Adipocyte (in vitro differentiated cells): ENCODE measurements around the gene COG3.

Experiments used
- DNase-seq: peaks from one replicate; pipeline ENCODE4 v3.0.0-alpha.2; 2015; ENCODE audit warnings: low read depth
- H3K27me3 ChIP-seq: replicated peaks from 2 replicates; pipeline ENCODE4 v1.7.0; 2013; ENCODE audit warnings: mild to moderate bottlenecking, low read length, moderate library complexity; ENCODE audit not compliant: control insufficient read depth, insufficient read depth
- H3K36me3 ChIP-seq: 2 replicates; pipeline ENCODE4 v1.7.0; 2013; ENCODE audit warnings: low read length, mild to moderate bottlenecking, moderate library complexity; ENCODE audit not compliant: control insufficient read depth, insufficient read depth, severe bottlenecking
- H3K4me1 ChIP-seq: 2 replicates; pipeline ENCODE4 v1.7.0; 2013; ENCODE audit warnings: mild to moderate bottlenecking, low read length, moderate library complexity; ENCODE audit not compliant: control insufficient read depth, insufficient read depth
- H3K4me3 ChIP-seq: 2 replicates; pipeline ENCODE4 v1.7.0; 2013; ENCODE audit warnings: mild to moderate bottlenecking, low read length, moderate library complexity
- H3K9ac ChIP-seq: 2 replicates; pipeline ENCODE4 v1.7.0; 2013; ENCODE audit warnings: mild to moderate bottlenecking, low read length, moderate library complexity
- H3K9me3 ChIP-seq: 2 replicates; pipeline ENCODE4 v1.7.0; 2013; ENCODE audit warnings: mild to moderate bottlenecking, low read length, moderate library complexity; ENCODE audit not compliant: control insufficient read depth

Gene COG3

GRCh38 chr13:45481688-45482087 is 16.9 kb downstream of the COG3 start:
- Histone ChIP-seq H3K36me3 (peaks cover 58% of the 10 kb centered on the region), H3K9ac (no peak overlapping the region), H3K4me1 (peaks cover 4% of the 10 kb centered on the region), H3K4me3 (no peak overlapping the region), H3K9me3 (no peaks in the 10 kb centered on the region), H3K27me3 (no peaks in the 10 kb centered on the region)
- DNase-seq, result no peak

- no peak overlapping the region for H3K9ac ChIP-seq
- peaks cover 4% of the 10 kb centered on the region for H3K4me1 ChIP-seq
- H3K27me3 ChIP-seq, result no peaks in the 10 kb centered on the region
- DNase-seq, result no peak
- no peak overlapping the region for H3K4me3 ChIP-seq
- H3K36me3 ChIP-seq, result peaks cover 61% of the 10 kb centered on the region
- H3K9me3 ChIP-seq, result no peaks in the 10 kb centered on the region
Measured at GRCh38 chr13:45482571-45483173, 17.9 kb downstream of the COG3 start.

GRCh38 chr13:45487604-45488003 is 22.9 kb downstream of the COG3 start:
- H3K9me3 ChIP-seq, result no peaks in the 10 kb centered on the region
- peaks cover 66% of the 10 kb centered on the region for H3K36me3 ChIP-seq
- no peak overlapping the region for H3K9ac ChIP-seq

GRCh38 chr13:45490068-45490467 is 25.3 kb downstream of the COG3 start:
- Histone ChIP-seq H3K36me3 (peaks cover 67% of the 10 kb centered on the region), H3K9ac (no peak overlapping the region), H3K4me3 (no peak overlapping the region), H3K9me3 (no peaks in the 10 kb centered on the region), H3K4me1 (peaks cover 9% of the 10 kb centered on the region), H3K27me3 (no peaks in the 10 kb centered on the region)
- DNase-seq, result no peak

More at GRCh38 chr13:45487604-45488003, 22.9 kb downstream of the COG3 start:
- Histone ChIP-seq H3K4me3 (no peak overlapping the region), H3K27me3 (no peaks in the 10 kb centered on the region), H3K4me1 (peaks cover 12% of the 10 kb centered on the region)
- DNase-seq, result no peak

- Histone ChIP-seq H3K4me3 (no peak overlapping the region), H3K9me3 (no peaks in the 10 kb centered on the region), H3K36me3 (peaks cover 72% of the 10 kb centered on the region)
Measured at GRCh38 chr13:45492538-45492937, 27.8 kb downstream of the COG3 start.

GRCh38 chr13:45496942-45497341 is 32.2 kb downstream of the COG3 start:
- Histone ChIP-seq H3K27me3 (no peaks in the 10 kb centered on the region), H3K4me3 (no peak overlapping the region), H3K9ac (no peak overlapping the region), H3K4me1 (peaks cover 23% of the 10 kb centered on the region), H3K36me3 (peaks cover 68% of the 10 kb centered on the region), H3K9me3 (no peaks in the 10 kb centered on the region)
- DNase-seq, result no peak

More at GRCh38 chr13:45492538-45492937, 27.8 kb downstream of the COG3 start:
- no peaks in the 10 kb centered on the region for H3K27me3 ChIP-seq
- peaks cover 9% of the 10 kb centered on the region for H3K4me1 ChIP-seq
- DNase-seq, result peak; percentile 64
- no peak overlapping the region for H3K9ac ChIP-seq

- H3K4me3 ChIP-seq, result peak overlapping the region; percentile 3
- H3K36me3 ChIP-seq, result peaks cover 68% of the 10 kb centered on the region
- peak overlapping the region; percentile 10 for H3K9ac ChIP-seq
- H3K9me3 ChIP-seq, result no peaks in the 10 kb centered on the region
- DNase-seq, result peak; percentile 86
- H3K4me1 ChIP-seq, result peaks cover 20% of the 10 kb centered on the region
- H3K27me3 ChIP-seq, result no peaks in the 10 kb centered on the region
Measured at GRCh38 chr13:45500492-45501174, 35.9 kb downstream of the COG3 start.

GRCh38 chr13:45501175-45501526 is 36.4 kb downstream of the COG3 start:
- Histone ChIP-seq H3K9me3 (no peaks in the 10 kb centered on the region), H3K27me3 (no peaks in the 10 kb centered on the region), H3K4me1 (peaks cover 20% of the 10 kb centered on the region), H3K36me3 (peaks cover 68% of the 10 kb centered on the region), H3K4me3 (no peak overlapping the region), H3K9ac (no peak overlapping the region)
- DNase-seq, result no peak

GRCh38 chr13:45503658-45504057 is 38.9 kb downstream of the COG3 start:
- no peak overlapping the region for H3K9ac ChIP-seq
- peaks cover 65% of the 10 kb centered on the region for H3K36me3 ChIP-seq
- no peak for DNase-seq
- peaks cover 20% of the 10 kb centered on the region for H3K4me1 ChIP-seq
- H3K9me3 ChIP-seq, result no peaks in the 10 kb centered on the region
- H3K4me3 ChIP-seq, result no peak overlapping the region
- no peaks in the 10 kb centered on the region for H3K27me3 ChIP-seq

- Histone ChIP-seq H3K27me3 (no peaks in the 10 kb centered on the region), H3K9ac (no peak overlapping the region), H3K4me1 (no peaks in the 10 kb centered on the region), H3K36me3 (peaks cover 84% of the 10 kb centered on the region), H3K4me3 (no peak overlapping the region), H3K9me3 (no peaks in the 10 kb centered on the region)
- no peak for DNase-seq
Measured at GRCh38 chr13:45506811-45507210, 42.1 kb downstream of the COG3 start.

GRCh38 chr13:45508776-45509175 is 44.0 kb downstream of the COG3 start:
- Histone ChIP-seq H3K36me3 (peaks cover 82% of the 10 kb centered on the region), H3K9me3 (no peaks in the 10 kb centered on the region), H3K9ac (no peak overlapping the region), H3K27me3 (no peaks in the 10 kb centered on the region), H3K4me1 (no peaks in the 10 kb centered on the region), H3K4me3 (no peak overlapping the region)
- DNase-seq, result no peak
